Measurements from ENCODE around the gene TMEM214.

DNA sequence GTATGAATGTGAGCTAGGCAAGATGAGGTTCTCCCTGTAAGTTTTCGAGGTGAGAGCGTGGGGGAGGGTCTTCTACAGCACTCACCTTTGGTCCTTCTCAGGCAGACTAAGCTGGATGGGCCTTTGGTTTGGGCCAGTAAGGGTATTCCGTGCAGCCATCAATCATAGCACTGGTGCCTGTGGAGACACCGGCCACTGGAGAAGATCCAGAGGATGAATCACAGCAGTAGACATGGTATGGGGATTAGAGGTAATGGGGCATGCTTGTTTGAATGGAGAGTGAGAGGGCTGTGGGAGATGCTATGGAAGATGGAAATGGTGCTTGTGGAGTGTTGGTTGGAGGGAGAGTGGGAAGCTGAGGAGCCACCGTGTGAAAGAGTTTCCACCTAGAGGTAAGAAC, 46.2 kb upstream of the TMEM214 start:
- TF ChIP-seq POLR2AphosphoS5 (IDR thresholded peaks at IDR 0.05; ENCODE audit: low read depth, low read length) (no peak), SIN3A (IDR thresholded peaks at IDR 0.05; ENCODE audit: borderline replicate concordance, insufficient read depth, low read length) (no peak), TAF1 (IDR thresholded peaks at IDR 0.05; ENCODE audit: borderline replicate concordance, insufficient read depth, low read length) (no peak), REST (IDR thresholded peaks at IDR 0.05; ENCODE audit: insufficient read depth in 1 of 2, low read depth in 2 of 2, low read length in 2 of 2) (no peak)

Data from PFSK-1 (cell line).